OCI-LY1 (cell line): ENCODE data around the gene TMEM9B.

ENCODE experiments used
- CTCF ChIP-seq: fragments of 200-600 bp; sonication (generic), shearing (Covaris generic); IDR thresholded peaks from 2 replicates; pipeline ENCODE4 v1.5.1; 2017; ENCODE audit warnings: mild to moderate bottlenecking, antibody characterized with exemption, low read length, moderate library complexity, mixed read lengths
- EZH2 ChIP-seq: fragments of 200-600 bp; sonication (generic), shearing (Covaris generic); IDR thresholded peaks from 2 replicates; pipeline ENCODE4 v1.8.0; 2017; ENCODE audit warnings: borderline replicate concordance, mixed run types, mild to moderate bottlenecking, antibody characterized with exemption, low read length, moderate library complexity, mixed read lengths

GRCh38 chr11:8961401-8961800, 2.8 kb downstream of the TMEM9B start:
- TF ChIP-seq EZH2 (no peak), CTCF (no peak)
